Activated naive CD4-positive, alpha-beta T cell treated with Interleukin-2 at 50 U/mL for 16 hours (primary cell): ENCODE data around the gene CCDC91.
"Not testable (repeated sequence)": the region's sequence is repeated elsewhere in the genome, so short reads cannot be mapped to it uniquely, and the experiment has no call there.

Experiments
- DNase-seq: peaks from one replicate; pipeline ENCODE4 v3.0.0-alpha.2; 2020

Gene CCDC91

GRCh38 chr12:28471762-28472161 is 281.5 kb downstream of the CCDC91 start:
- not testable (repeated sequence) for DNase-seq

GRCh38 chr12:28476206-28476605 is 285.9 kb downstream of the CCDC91 start:
- DNase-seq, result not testable (repeated sequence)

GRCh38 chr12:28479097-28479496 is 288.8 kb downstream of the CCDC91 start:
- DNase-seq, result not testable (repeated sequence)

GRCh38 chr12:28479683-28480082 is 289.4 kb downstream of the CCDC91 start:
- DNase-seq, result no peak

- no peak for DNase-seq
Measured at GRCh38 chr12:28484156-28484555, 293.9 kb downstream of the CCDC91 start.

GRCh38 chr12:28486521-28486920 is 296.3 kb downstream of the CCDC91 start:
- no peak for DNase-seq

GRCh38 chr12:28489246-28489645 is 299.0 kb downstream of the CCDC91 start:
- DNase-seq, result no peak

- DNase-seq, result no peak
Measured at GRCh38 chr12:28497889-28498411, 307.7 kb downstream of the CCDC91 start.

GRCh38 chr12:28498850-28499249 is 308.6 kb downstream of the CCDC91 start:
- no peak for DNase-seq

- no peak for DNase-seq
Measured at GRCh38 chr12:28500373-28501024, 310.2 kb downstream of the CCDC91 start.

GRCh38 chr12:28506271-28506670 is 316.0 kb downstream of the CCDC91 start:
- no peak for DNase-seq

GRCh38 chr12:28507033-28507432 is 316.8 kb downstream of the CCDC91 start:
- no peak for DNase-seq

- DNase-seq, result no peak
Measured at GRCh38 chr12:28507867-28508266, 317.6 kb downstream of the CCDC91 start.

- DNase-seq, result no peak
Measured at GRCh38 chr12:28512406-28512805, 322.1 kb downstream of the CCDC91 start.

GRCh38 chr12:28512876-28513275 is 322.6 kb downstream of the CCDC91 start:
- no peak for DNase-seq

- no peak for DNase-seq
Measured at GRCh38 chr12:28513983-28514382, 323.7 kb downstream of the CCDC91 start.

GRCh38 chr12:28517101-28517500 is 326.8 kb downstream of the CCDC91 start:
- no peak for DNase-seq

GRCh38 chr12:28527631-28528249 is 337.5 kb downstream of the CCDC91 start:
- DNase-seq, result no peak

GRCh38 chr12:28535216-28535615 is 345.0 kb downstream of the CCDC91 start:
- no peak for DNase-seq

- no peak for DNase-seq
Measured at GRCh38 chr12:28536088-28536487, 345.8 kb downstream of the CCDC91 start.

- DNase-seq, result no peak
Measured at GRCh38 chr12:28537474-28537873, 347.2 kb downstream of the CCDC91 start.

- DNase-seq, result no peak
Measured at GRCh38 chr12:28539691-28540323, 349.6 kb downstream of the CCDC91 start.

- no peak for DNase-seq
Measured at GRCh38 chr12:28540324-28540714, 350.1 kb downstream of the CCDC91 start.
